Effector memory CD4-positive, alpha-beta T cell (primary cell): ENCODE results near the gene ARHGAP42.
"Not testable (repeated sequence)": the region's sequence is repeated elsewhere in the genome, so short reads cannot be mapped to it uniquely, and the experiment has no call there.

Source experiments
- DNase-seq, 3 donors: peaks; one replicate each; pipeline ENCODE4 v3.0.0-alpha.2; 2020
- H3K27ac ChIP-seq: 2 replicates; pipeline ENCODE4 v1.7.0; 2013; ENCODE audit warnings: mild to moderate bottlenecking, low read length, moderate library complexity; ENCODE audit not compliant: insufficient read depth, poor library complexity, severe bottlenecking
- H3K27me3 ChIP-seq: replicated peaks from 2 replicates; pipeline ENCODE4 v1.7.0; 2013; ENCODE audit warnings: mild to moderate bottlenecking, low read length; ENCODE audit not compliant: insufficient read depth, control insufficient read depth, poor library complexity, severe bottlenecking
- H3K36me3 ChIP-seq: 2 replicates; pipeline ENCODE4 v1.7.0; 2013; ENCODE audit warnings: mild to moderate bottlenecking, low read length, moderate library complexity; ENCODE audit not compliant: control insufficient read depth, insufficient read depth
- H3K4me1 ChIP-seq: 2 replicates; pipeline ENCODE4 v1.7.0; 2013; ENCODE audit warnings: low read length, mild to moderate bottlenecking; ENCODE audit not compliant: control insufficient read depth, insufficient read depth, poor library complexity, severe bottlenecking
- H3K4me3 ChIP-seq: 2 replicates; pipeline ENCODE4 v1.7.0; 2013; ENCODE audit warnings: low read length, low read depth, mild to moderate bottlenecking; ENCODE audit not compliant: insufficient read depth, poor library complexity, severe bottlenecking
- H3K9me3 ChIP-seq: 2 replicates; pipeline ENCODE4 v1.7.0; 2013; ENCODE audit warnings: mild to moderate bottlenecking, low read length, moderate library complexity; ENCODE audit not compliant: control insufficient read depth

The ARHGAP42 gene

DNA sequence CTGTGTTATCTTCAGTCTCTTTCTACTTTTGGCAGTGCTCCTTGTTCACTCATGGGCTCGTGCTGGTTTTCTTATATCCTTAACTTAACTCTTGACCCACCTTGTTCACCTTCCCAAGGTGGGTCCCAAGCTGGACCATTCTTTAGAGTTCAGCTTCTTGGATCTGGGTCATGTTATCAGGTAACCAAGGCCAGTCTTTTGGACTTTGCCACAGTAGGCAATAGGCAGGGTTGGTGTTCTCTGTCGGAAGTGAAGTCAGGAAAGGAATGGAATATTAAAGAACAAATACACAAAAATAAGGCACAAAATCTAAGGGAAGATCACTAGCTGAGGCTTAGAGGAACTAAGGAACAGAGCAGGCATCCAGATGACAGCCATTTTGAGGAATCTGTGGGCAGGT is 202.7 kb downstream of the ARHGAP42 start:
- DNase-seq, result no peak
- no peak overlapping the region for H3K27ac ChIP-seq
- H3K4me3 ChIP-seq, result no peak overlapping the region
- no peaks in the 10 kb centered on the region for H3K9me3 ChIP-seq
- H3K27me3 ChIP-seq, result no peaks in the 10 kb centered on the region
- no peaks in the 10 kb centered on the region for H3K36me3 ChIP-seq
- H3K4me1 ChIP-seq, result no peaks in the 10 kb centered on the region

DNA sequence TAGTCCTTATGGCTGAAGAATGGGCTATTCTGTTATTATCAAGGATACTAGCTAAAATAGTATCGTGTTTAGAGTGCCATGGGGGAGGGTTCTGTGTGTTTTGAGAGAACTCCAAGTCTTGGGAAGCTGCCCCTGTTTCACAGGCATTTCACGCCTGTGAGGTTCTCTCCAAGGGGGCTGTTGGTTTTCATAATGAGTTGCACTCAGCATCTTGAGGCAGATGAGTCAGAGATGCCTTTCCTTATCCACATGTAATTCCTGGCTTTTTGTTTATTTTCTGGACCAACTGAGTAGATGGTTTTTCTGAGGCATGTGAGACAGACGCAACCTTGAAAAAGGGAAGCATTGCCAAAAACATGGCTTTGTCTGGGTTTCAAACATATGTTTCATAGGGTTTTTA is 203.7 kb downstream of the ARHGAP42 start:
- Histone ChIP-seq H3K4me3 (no peak overlapping the region), H3K27me3 (no peaks in the 10 kb centered on the region), H3K9me3 (no peaks in the 10 kb centered on the region), H3K27ac (no peak overlapping the region), H3K36me3 (no peaks in the 10 kb centered on the region), H3K4me1 (no peaks in the 10 kb centered on the region)
- no peak for DNase-seq

DNA sequence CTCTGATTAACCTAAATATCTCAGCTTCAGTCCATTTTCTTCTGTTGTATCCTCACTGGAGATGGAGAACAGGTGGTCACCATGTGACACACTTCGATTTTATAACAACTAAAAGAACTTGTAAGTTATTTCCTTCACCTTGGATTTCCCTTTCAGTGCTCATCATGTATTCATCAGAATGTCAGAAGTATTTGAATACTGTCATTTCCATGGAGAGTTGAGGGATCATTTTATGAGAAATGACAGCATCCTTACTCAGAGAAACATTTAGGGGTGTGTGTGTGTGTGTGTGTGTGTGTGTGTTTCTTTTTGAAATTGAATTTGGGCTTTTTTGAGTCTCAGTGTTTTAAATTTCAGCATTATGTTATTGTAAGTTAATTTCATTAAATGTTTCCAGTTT is 205.8 kb downstream of the ARHGAP42 start:
- Histone ChIP-seq H3K4me1 (no peaks in the 10 kb centered on the region), H3K27me3 (no peaks in the 10 kb centered on the region), H3K27ac (no peak overlapping the region), H3K36me3 (no peaks in the 10 kb centered on the region), H3K4me3 (no peak overlapping the region), H3K9me3 (no peaks in the 10 kb centered on the region)
- no peak for DNase-seq

DNA sequence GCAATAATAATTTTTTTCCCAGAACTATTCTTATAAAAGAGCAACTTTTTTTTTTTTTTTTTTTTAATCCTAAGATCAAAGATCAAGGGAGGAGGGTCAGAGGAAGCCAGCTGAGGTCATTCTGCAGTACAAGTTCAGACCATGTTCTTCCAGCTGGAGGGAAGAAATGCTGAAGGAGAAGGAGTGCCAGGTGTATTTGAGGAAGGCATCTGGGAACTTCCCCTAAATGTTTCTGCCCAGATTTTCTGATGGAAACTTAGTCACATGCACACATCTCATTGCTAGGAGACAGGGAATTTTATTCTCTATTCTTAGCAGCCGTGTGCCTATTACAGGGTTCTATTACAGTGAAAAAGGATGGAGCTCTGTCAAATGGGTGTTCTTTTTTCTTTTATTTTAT is 208.4 kb downstream of the ARHGAP42 start:
- Histone ChIP-seq H3K27me3 (no peaks in the 10 kb centered on the region), H3K27ac (no peak overlapping the region), H3K36me3 (no peaks in the 10 kb centered on the region), H3K4me3 (no peak overlapping the region), H3K9me3 (no peaks in the 10 kb centered on the region), H3K4me1 (no peaks in the 10 kb centered on the region)
- no peak for DNase-seq

DNA sequence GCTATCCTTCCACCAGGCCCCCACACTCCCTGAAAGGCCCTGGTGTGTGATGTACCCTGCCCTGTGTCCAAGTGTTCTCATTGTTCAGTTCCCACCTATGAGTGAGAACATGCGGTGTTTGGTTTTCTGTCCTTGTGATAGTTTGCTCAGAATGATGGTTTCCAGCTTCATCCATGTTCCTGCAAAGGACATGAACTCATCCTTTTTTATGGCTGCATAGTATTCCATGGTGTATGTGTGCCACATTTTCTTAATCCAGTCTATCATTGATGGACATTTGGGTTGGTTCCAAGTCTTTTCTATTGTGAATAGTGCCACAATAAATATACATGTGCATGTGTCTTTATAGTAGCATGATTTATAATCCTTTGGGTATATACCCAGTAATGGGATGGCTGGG is 208.9 kb downstream of the ARHGAP42 start:
- H3K27ac ChIP-seq, H3K9me3 ChIP-seq, H3K36me3 ChIP-seq, H3K27me3 ChIP-seq, H3K4me3 ChIP-seq, H3K4me1 ChIP-seq, DNase-seq: not testable (repeated sequence)

DNA sequence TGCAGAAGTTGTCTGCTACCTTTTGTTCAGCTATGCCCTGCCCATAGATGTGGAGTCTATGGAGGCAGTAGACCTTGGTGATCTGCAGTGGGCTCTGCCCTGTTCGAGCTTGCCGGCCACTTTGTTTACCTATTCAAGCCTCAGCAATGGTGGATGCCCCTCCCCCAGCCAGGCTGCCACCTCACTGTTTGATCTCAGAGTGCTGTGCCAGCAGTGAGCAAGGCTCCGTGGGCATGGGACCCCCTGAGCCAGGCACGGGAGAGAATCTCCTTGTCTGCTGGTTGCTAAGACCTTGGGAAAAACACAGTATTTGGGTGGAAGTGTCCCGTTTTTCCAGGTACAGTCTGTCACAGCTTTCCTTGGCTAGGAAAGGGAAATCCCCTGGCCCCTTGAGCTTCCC is 214.4 kb downstream of the ARHGAP42 start:
- H3K4me3 ChIP-seq, result not testable (repeated sequence)

DNA sequence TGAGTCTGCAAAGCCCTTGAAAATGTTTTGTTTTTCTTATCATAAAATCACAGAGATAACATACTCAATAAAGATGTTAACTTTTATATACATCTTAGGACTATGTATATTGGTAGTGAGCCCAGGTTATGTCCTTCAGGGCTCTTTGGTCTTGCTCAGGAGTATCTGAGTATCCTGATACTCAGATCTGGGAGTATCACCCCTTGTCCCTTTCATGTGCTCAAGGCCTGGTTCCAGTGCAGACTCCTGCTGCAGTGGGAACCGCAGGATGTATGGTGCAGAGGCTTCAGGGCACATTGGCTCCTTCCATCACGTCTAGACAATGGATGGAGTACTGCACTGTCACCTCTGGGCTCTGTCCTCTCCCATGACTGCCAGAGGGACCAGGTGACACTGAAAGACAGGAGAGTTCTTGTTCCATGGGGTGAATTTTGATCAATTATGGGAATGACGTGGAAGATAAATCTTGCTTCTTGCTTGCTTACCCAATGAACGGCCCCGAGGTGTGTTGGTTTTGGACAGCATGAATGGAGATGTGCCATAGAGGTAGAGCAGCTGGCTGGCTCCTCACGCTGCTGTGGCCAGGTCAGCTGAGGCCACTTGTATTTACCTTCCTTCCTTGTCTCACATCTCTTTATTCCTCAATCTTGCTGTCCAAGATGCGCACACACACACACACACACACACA is 215.5 kb downstream of the ARHGAP42 start:
- no peaks in the 10 kb centered on the region for H3K4me1 ChIP-seq
- H3K4me3 ChIP-seq, result no peak overlapping the region
- DNase-seq, result no peak
- no peak overlapping the region for H3K27ac ChIP-seq
- H3K36me3 ChIP-seq, result no peaks in the 10 kb centered on the region
- H3K9me3 ChIP-seq, result no peaks in the 10 kb centered on the region
- no peaks in the 10 kb centered on the region for H3K27me3 ChIP-seq

More for the DNA sequence above, 214.4 kb downstream of the ARHGAP42 start:
- not testable (repeated sequence) for H3K9me3 ChIP-seq, H3K4me1 ChIP-seq, H3K36me3 ChIP-seq, H3K27ac ChIP-seq, DNase-seq, H3K27me3 ChIP-seq

DNA sequence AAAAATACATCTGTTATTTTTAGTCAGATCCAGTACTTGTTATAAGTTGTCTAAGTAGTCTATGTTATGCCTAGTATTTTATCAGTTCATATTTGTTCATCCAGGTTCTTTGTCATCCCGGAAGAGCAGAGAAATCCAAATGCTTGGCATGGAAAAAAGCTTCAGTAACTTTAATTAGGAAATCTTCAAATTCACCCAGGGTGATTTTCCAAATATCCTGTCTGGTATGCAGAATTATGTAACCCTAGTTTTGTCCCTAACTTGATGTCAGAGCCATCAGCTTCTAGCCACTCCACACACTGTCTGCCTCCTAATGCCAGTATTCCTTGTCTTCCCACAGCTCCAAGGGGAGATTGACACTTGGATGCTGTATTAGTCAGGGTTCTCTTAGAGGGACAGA is 216.2 kb downstream of the ARHGAP42 start:
- DNase-seq, result no peak
- H3K27ac ChIP-seq, result no peak overlapping the region
- no peak overlapping the region for H3K4me3 ChIP-seq
- no peaks in the 10 kb centered on the region for H3K9me3 ChIP-seq
- H3K27me3 ChIP-seq, result no peaks in the 10 kb centered on the region
- no peaks in the 10 kb centered on the region for H3K36me3 ChIP-seq
- no peaks in the 10 kb centered on the region for H3K4me1 ChIP-seq

DNA sequence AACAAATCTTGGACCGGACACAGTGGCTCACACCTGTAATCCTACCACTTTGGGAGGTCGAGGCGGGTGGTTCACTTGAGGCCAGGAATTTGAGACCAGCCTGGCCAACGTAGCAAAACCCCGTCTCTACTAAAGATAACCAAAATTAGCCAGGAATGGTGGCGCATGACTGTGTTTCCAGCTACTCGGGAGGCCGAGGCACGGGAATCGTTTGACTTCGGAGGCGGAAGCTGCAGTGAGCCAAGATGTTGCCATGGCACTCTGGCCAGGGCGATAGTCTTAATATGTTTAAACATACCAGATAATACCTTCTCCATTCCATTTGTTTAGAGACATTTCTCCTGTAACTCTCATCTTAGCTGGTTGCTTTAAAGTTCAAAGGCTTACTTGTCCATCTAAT is 218.6 kb downstream of the ARHGAP42 start:
- Histone ChIP-seq H3K27me3 (no peaks in the 10 kb centered on the region), H3K4me1 (no peaks in the 10 kb centered on the region), H3K36me3 (no peaks in the 10 kb centered on the region), H3K9me3 (no peaks in the 10 kb centered on the region), H3K27ac (no peak overlapping the region), H3K4me3 (no peak overlapping the region)
- no peak for DNase-seq

DNA sequence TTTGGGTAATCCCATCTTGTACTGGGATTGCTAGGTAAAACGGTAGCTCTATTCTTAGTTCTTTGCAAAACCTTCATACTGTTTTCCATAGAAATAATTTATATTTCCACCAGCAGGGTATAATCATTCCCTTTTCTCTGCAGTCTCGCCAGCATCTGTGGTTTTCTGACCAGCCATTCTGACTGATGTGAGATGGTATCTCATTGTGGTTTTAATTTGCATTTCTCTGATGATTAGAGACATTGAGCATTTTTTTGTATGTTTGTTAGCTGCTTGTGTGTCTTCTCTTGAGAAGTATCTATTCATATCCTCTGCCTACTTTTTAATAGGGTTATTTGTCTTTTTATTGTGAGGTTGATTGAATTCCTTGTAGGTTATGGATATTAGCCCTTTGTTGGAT is 221.7 kb downstream of the ARHGAP42 start:
- Histone ChIP-seq H3K4me1 (no peaks in the 10 kb centered on the region), H3K9me3 (no peaks in the 10 kb centered on the region), H3K27ac (no peak overlapping the region), H3K27me3 (no peaks in the 10 kb centered on the region), H3K36me3 (no peaks in the 10 kb centered on the region), H3K4me3 (no peak overlapping the region)
- DNase-seq, result no peak
